Loucy (cell line): ENCODE data around the gene TTC12.

Experiments
- EZH2phosphoT487 ChIP-seq: fragments of 200-600 bp; IDR thresholded peaks from 2 replicates; pipeline ENCODE4 v1.6.1; 2018; ENCODE audit warnings: antibody characterized with exemption, mild to moderate bottlenecking, moderate library complexity, borderline replicate concordance
- TF ChIP-seq, protein P1 (sequence below): fragments of 200-600 bp; sonication (generic); conservative IDR thresholded peaks from 2 replicates; pipeline ENCODE4 v1.5.1; 2014; ENCODE audit warnings: mild to moderate bottlenecking, antibody characterized with exemption, low read length

DNA sequence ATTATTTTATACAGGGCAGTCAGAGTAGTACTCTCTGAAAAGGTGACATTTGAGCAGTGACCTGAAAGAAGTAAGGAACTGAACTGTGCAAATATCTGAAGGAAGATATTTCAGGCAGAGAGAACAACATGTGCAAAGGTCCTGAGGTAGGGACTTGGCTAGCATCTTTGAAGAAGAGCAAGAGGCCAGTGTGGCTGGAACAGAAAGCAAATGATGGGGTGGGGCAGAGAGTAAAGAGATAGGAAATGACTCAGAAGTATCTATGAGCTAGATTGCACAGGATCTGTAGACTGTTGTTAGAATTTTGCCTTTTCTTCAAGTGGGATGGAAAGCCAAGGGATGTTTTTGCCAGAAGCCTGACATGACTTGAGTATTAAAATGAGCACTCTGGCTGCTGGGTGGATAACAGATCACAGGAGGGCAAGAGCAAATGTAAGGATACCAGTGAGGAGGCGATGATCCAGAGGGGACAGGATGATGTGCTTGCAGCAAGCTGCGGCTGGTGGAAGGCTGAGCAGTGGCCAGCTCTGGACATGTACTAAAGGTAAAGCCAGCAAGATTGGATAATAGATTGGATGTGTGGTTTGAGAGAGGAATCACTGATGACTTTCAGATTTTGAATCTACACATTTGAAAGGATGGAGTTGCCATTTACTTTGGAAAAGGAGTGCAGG, 33.2 kb upstream of the TTC12 start:
- TF ChIP-seq, protein P1, sequence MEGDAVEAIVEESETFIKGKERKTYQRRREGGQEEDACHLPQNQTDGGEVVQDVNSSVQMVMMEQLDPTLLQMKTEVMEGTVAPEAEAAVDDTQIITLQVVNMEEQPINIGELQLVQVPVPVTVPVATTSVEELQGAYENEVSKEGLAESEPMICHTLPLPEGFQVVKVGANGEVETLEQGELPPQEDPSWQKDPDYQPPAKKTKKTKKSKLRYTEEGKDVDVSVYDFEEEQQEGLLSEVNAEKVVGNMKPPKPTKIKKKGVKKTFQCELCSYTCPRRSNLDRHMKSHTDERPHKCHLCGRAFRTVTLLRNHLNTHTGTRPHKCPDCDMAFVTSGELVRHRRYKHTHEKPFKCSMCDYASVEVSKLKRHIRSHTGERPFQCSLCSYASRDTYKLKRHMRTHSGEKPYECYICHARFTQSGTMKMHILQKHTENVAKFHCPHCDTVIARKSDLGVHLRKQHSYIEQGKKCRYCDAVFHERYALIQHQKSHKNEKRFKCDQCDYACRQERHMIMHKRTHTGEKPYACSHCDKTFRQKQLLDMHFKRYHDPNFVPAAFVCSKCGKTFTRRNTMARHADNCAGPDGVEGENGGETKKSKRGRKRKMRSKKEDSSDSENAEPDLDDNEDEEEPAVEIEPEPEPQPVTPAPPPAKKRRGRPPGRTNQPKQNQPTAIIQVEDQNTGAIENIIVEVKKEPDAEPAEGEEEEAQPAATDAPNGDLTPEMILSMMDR, result no peak
- TF ChIP-seq EZH2phosphoT487, result no peak
